ENCODE measurements around the gene DNAJC21.
"Not testable (repeated sequence)": the region's sequence is repeated elsewhere in the genome, so short reads cannot be mapped to it uniquely, and the experiment has no call there.

DNAJC21 gene

GRCh38 chr5:34923694-34924461 lies 5.5 kb upstream of the DNAJC21 start:
- DNase-seq, result peak; percentile 31

- DNase-seq, result no peak
Measured at GRCh38 chr5:34924462-34924765, 4.9 kb upstream of the DNAJC21 start.

- no peak for DNase-seq
Measured at GRCh38 chr5:34926318-34926888, 3.0 kb upstream of the DNAJC21 start.

GRCh38 chr5:34927785-34928184 lies 1.6 kb upstream of the DNAJC21 start:
- no peak for DNase-seq

GRCh38 chr5:34928267-34928666 lies 1.1 kb upstream of the DNAJC21 start:
- no peak for DNase-seq

GRCh38 chr5:34929720-34930461 lies 532 bp downstream of the DNAJC21 start:
- DNase-seq, result peak; percentile 89

GRCh38 chr5:34930462-34930844 lies 1.1 kb downstream of the DNAJC21 start:
- peak; percentile 44 for DNase-seq

GRCh38 chr5:34930870-34931269 lies 1.5 kb downstream of the DNAJC21 start:
- no peak for DNase-seq

GRCh38 chr5:34932947-34933346 lies 3.6 kb downstream of the DNAJC21 start:
- no peak for DNase-seq

- no peak for DNase-seq
Measured at GRCh38 chr5:34941936-34942335, 12.6 kb downstream of the DNAJC21 start.

GRCh38 chr5:34944044-34944443 lies 14.7 kb downstream of the DNAJC21 start:
- no peak for DNase-seq

- no peak for DNase-seq
Measured at GRCh38 chr5:34944460-34945047, 15.2 kb downstream of the DNAJC21 start.

GRCh38 chr5:34957321-34957720 lies 28.0 kb downstream of the DNAJC21 start:
- DNase-seq, result no peak

GRCh38 chr5:34957857-34958690 lies 28.7 kb downstream of the DNAJC21 start:
- peak; percentile 37 for DNase-seq

GRCh38 chr5:34959323-34959722 lies 30.0 kb downstream of the DNAJC21 start:
- no peak for DNase-seq

- no peak for DNase-seq
Measured at GRCh38 chr5:34967540-34967939, 38.2 kb downstream of the DNAJC21 start.

- DNase-seq, result no peak
Measured at GRCh38 chr5:34968258-34968657, 38.9 kb downstream of the DNAJC21 start.

GRCh38 chr5:34970552-34970951 lies 41.2 kb downstream of the DNAJC21 start:
- no peak for DNase-seq

GRCh38 chr5:34971655-34972054 lies 42.3 kb downstream of the DNAJC21 start:
- DNase-seq, result not testable (repeated sequence)

- DNase-seq, result no peak
Measured at GRCh38 chr5:34976347-34976746, 47.0 kb downstream of the DNAJC21 start.

- no peak for DNase-seq
Measured at GRCh38 chr5:34977934-34978613, 48.7 kb downstream of the DNAJC21 start.

- no peak for DNase-seq
Measured at GRCh38 chr5:34978681-34979080, 49.3 kb downstream of the DNAJC21 start.
